IgD-negative memory B cell (primary cell): ENCODE measurements around the gene SOX4. TPM values are rescaled to one million over a fixed set of nuclear protein-coding genes. Genes with fewer than 3 reads are reported as not detected.

Source experiments
- H3K27ac Mint-ChIP-seq, 3 donors: one replicate each; pipeline ENCODE4 v1.8.0; 2020 to 2022; ENCODE audit warnings: mild to moderate bottlenecking in 3 of 3, mixed read lengths in 3 of 3, moderate library complexity in 1 of 3
- H3K27me3 Mint-ChIP-seq: one replicate; pipeline ENCODE4 v1.8.0; 2021; ENCODE audit warnings: mixed read lengths
- H3K36me3 Mint-ChIP-seq: one replicate; pipeline ENCODE4 v1.8.0; 2020; ENCODE audit warnings: mild to moderate bottlenecking, mixed read lengths
- H3K4me1 Mint-ChIP-seq, 3 donors: one replicate each; pipeline ENCODE4 v1.8.0; 2020 to 2022; ENCODE audit warnings: mixed read lengths in 3 of 3, mild to moderate bottlenecking in 1 of 3
- H3K4me3 Mint-ChIP-seq, 4 donors: one replicate each; pipeline ENCODE4 v1.8.0; 2020 to 2022; ENCODE audit warnings: mild to moderate bottlenecking in 4 of 4, mixed read lengths in 4 of 4, moderate library complexity in 3 of 4
- H3K9me3 Mint-ChIP-seq, 3 donors: one replicate each; pipeline ENCODE4 v1.8.0; 2020 to 2021; ENCODE audit warnings: mixed read lengths in 3 of 3, mild to moderate bottlenecking in 1 of 3
- polyA plus RNA-seq: library from polyadenylated mRNA; unstranded; fragments of 300-500 nt; fragmentation: Illumina TruSeq; gene quantifications from one replicate; pipeline ENCODE4 v1.2.3, GENCODE V29; 2021

Gene SOX4
- polyA plus RNA-seq, 1 donor from 2014 or later: 1.2 TPM

DNA sequence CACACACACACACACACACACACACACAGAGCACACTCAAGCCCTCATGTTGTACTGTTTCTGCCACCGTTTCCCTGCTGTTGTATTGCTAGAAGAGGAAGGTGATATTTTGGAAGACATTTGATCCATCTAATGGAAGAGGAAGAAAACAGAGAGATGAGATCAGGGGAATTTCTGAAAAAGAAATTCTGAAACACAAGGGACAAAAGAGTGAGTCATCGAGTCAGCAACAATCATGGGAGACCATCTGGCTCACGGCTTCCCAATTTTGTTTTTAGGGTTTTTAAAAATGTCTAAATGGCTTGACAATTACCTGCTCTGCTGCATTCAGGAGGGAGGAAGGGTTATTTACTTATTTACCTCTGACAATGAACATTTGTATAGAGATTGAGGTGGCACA lies 22.0 kb downstream of the SOX4 start:
- peaks cover 2 to 5% (median 4%) of the 10 kb centered on the region in 3 donors for H3K4me1 Mint-ChIP-seq
- no peaks in the 10 kb centered on the region for H3K9me3 Mint-ChIP-seq
- H3K27me3 Mint-ChIP-seq: peaks cover 5% of the 10 kb centered on the region
- no peak overlapping the region for H3K4me3 Mint-ChIP-seq
- no peaks in the 10 kb centered on the region for H3K36me3 Mint-ChIP-seq
- H3K27ac Mint-ChIP-seq: no peak overlapping the region

DNA sequence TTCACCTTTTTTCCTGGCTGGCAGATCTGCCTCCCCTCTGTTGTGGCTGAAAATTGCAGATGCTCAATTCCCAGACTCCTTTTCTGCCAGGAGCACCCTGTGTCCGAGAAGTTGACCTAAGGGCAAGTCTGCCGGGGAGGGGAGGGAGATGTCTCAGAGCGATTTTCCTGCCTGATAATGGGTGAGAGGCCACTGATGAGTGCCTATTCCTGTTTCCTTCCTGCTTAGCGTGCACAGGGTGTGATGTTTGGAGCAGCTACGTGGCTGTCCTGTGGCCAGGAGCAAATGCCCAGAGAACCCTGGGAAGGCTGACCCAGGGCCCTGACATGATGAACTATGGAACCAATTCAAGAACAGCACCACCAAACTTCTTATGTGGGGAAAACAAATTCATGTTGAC lies 22.5 kb downstream of the SOX4 start:
- Mint-ChIP-seq H3K9me3 (no peaks in the 10 kb centered on the region), H3K27me3 (peaks cover 8% of the 10 kb centered on the region), H3K36me3 (no peaks in the 10 kb centered on the region)

DNA sequence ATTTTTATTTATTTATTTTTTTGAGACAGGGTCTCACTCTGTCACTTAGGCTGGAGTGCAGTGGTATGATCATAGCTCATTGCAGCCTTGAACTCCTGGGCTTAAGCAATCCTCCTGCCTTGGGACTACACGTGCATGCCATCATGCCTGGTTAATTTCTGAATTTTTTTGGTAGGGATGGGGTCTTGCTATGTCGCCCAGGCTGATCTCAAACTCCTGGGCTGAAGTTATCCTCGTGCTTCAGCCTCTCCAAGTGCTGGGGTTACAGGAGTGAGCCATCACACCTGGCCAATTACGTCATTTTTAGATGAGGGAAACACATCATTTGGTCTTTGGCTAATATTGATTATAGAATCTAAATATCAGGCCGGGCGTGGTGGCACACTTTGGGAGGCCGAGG lies 32.1 kb downstream of the SOX4 start:
- Mint-ChIP-seq H3K4me1 (peaks cover 0 to 2% (median 0%) of the 10 kb centered on the region in 3 donors), H3K4me3 (no peak overlapping the region), H3K9me3 (no peaks in the 10 kb centered on the region), H3K27ac (no peak overlapping the region), H3K36me3 (no peaks in the 10 kb centered on the region), H3K27me3 (peaks cover 3% of the 10 kb centered on the region)

More for the DNA sequence above, 22.5 kb downstream of the SOX4 start:
- H3K4me3 Mint-ChIP-seq: no peak overlapping the region
- H3K4me1 Mint-ChIP-seq: peaks cover 0 to 3% (median 0%) of the 10 kb centered on the region in 3 donors
- no peak overlapping the region for H3K27ac Mint-ChIP-seq

DNA sequence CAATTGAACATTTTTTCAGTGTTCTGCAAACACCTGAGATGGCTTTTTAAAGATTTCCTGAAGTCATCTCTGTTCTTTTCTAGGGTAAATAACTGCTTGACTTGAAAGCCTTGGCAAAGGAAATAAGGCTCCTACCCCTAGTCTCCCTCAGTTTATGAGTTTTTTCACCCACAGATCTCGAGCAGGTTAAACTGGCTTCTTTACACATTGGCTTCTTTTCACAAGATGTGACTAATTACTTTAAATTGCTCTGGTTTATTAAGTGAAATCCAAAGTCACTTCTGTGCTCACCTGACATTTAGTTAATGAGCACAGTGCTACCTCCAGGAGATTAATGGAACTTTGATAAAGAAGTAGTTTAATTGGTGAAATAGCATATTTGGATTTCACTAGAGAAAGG lies 33.2 kb downstream of the SOX4 start:
- Mint-ChIP-seq H3K36me3 (no peaks in the 10 kb centered on the region), H3K27ac (no peak overlapping the region), H3K9me3 (no peaks in the 10 kb centered on the region), H3K4me3 (no peak overlapping the region), H3K27me3 (no peaks in the 10 kb centered on the region), H3K4me1 (peaks cover 0 to 2% (median 0%) of the 10 kb centered on the region in 3 donors)

DNA sequence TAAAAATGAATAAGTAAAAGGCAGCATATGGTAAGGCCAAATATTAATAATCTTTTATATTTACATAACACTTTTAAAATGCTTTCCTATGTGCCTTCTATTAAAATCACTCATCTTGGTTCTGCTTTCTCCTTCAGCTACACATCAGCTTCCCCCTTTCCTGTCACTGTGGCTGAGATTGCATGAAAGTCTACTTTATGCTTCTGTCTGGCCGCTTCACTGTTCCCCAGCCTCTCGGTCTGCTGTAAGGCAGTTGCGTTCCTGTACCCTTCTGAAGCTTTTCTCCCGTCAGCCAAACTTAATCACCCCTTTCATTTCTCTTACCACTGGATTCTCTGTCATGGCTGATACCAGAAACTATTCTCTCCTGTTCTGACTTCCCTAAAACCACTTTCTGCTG lies 34.6 kb downstream of the SOX4 start:
- Mint-ChIP-seq H3K4me3 (no peak overlapping the region), H3K36me3 (no peaks in the 10 kb centered on the region), H3K27me3 (no peaks in the 10 kb centered on the region), H3K4me1 (peaks cover 0 to 2% (median 0%) of the 10 kb centered on the region in 3 donors), H3K9me3 (no peaks in the 10 kb centered on the region), H3K27ac (no peak overlapping the region)

DNA sequence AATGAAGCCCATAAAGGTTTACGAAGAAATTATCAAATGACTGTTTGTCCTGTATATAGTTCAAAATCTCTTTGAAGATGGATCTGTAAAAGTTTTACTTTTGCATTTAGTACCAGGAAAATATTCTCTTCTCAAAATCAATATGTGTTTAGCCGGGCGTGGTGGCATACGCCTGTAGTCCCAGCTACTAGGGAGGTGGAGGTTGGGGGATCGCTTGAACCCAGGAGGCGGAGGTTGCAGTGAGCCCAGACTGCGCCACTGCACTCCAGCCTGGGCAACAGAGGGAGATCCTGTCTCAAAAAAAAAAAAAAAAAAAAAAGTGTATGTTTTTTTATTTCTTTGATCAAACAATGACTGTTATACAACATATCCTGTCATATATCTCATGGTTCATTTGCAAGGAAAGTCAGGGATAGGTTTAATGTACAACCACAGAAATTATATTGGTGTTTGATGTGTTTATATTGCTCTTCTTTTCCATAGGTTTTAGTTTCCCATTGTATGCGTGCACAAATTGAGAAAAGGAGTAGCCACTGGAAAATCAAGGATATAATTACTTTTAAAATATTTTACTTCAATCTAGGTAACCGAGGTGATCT lies 40.1 kb downstream of the SOX4 start:
- Mint-ChIP-seq H3K27me3 (no peaks in the 10 kb centered on the region), H3K4me1 (no peaks in the 10 kb centered on the region), H3K27ac (peak overlapping the region in 1 of 3 donors; percentile 50), H3K36me3 (no peaks in the 10 kb centered on the region), H3K9me3 (no peaks in the 10 kb centered on the region), H3K4me3 (no peak overlapping the region)

DNA sequence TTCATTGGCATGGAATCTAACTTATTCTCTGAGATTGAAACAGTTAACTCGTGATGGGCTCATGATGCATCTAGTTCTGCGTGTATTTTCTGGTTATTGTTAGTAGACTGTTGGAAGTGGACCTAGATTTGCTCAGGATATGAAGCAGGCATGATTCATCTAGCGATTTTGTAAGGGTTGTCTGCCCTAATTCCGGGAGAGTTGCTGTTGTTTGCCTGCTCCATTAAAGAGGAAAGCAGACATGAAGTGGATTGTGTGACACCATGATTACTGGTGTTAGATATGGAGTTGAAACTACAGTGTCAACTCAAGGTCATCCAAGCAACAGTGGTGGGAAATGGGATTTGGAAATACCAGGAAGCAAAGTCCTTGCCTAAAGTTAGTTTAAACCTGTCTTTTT lies 41.0 kb downstream of the SOX4 start:
- Mint-ChIP-seq H3K9me3 (no peaks in the 10 kb centered on the region), H3K27ac (peak overlapping the region in 1 of 3 donors; percentile 50), H3K4me1 (no peaks in the 10 kb centered on the region), H3K4me3 (no peak overlapping the region), H3K27me3 (no peaks in the 10 kb centered on the region), H3K36me3 (no peaks in the 10 kb centered on the region)

DNA sequence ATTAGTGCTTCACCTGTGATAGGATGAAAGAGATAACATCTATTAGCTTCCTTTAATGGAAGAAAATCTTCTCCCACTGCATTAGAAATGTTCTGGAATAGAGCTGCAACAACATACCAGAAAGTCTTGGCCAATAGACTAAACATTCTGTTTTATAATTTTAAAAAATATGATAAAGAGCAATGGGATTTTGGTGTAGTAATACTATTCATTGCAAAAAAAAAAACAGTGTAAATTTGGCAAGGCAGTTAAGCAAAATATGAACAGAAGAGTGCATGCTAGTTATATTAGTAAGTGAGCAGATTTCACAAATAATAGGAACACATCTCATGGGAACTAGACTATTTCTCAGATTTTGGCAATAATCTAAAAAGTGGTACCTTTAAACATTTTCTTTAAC lies 43.3 kb downstream of the SOX4 start:
- Mint-ChIP-seq H3K4me3 (no peak overlapping the region), H3K36me3 (no peaks in the 10 kb centered on the region), H3K27me3 (no peaks in the 10 kb centered on the region), H3K9me3 (peaks cover 0 to 2% (median 0%) of the 10 kb centered on the region in 3 donors), H3K27ac (no peak overlapping the region), H3K4me1 (no peaks in the 10 kb centered on the region)

DNA sequence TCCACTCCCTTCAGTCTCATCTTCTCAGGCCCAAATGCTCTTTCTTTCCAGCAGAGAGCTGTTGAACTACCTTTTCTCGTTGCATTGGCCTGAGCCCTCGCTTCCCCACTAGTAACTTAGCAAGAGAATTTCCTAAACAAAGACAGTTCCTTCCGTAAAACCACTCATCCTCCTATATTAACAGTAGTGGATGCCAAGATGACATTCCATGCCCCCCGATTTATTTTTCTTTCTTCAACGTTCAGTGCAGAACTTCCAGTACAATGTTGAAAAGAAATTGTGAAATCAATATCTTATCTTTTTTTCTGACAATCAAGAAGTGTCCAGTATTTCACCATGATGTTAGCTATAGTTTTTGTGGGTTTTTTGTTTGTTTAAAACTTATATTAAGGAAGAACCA lies 45.8 kb downstream of the SOX4 start:
- no peaks in the 10 kb centered on the region for H3K27me3 Mint-ChIP-seq
- H3K4me1 Mint-ChIP-seq: no peaks in the 10 kb centered on the region
- peaks cover 0 to 5% (median 0%) of the 10 kb centered on the region in 3 donors for H3K9me3 Mint-ChIP-seq
- no peak overlapping the region for H3K4me3 Mint-ChIP-seq
- H3K27ac Mint-ChIP-seq: no peak overlapping the region
- H3K36me3 Mint-ChIP-seq: no peaks in the 10 kb centered on the region
